HG03025 (cell line): ENCODE measurements around the gene LRRC72.
"Not testable (repeated sequence)": the region's sequence is repeated elsewhere in the genome, so short reads cannot be mapped to it uniquely, and the experiment has no call there.

ENCODE experiments used
- ATAC-seq: cut with Tn5 transposase; IDR thresholded peaks from one replicate; pipeline ENCODE4 v1.9.1; 2021; ENCODE audit warnings: mild to moderate bottlenecking, moderate library complexity; ENCODE audit not compliant: unreplicated experiment, low FRiP score

LRRC72 gene

DNA sequence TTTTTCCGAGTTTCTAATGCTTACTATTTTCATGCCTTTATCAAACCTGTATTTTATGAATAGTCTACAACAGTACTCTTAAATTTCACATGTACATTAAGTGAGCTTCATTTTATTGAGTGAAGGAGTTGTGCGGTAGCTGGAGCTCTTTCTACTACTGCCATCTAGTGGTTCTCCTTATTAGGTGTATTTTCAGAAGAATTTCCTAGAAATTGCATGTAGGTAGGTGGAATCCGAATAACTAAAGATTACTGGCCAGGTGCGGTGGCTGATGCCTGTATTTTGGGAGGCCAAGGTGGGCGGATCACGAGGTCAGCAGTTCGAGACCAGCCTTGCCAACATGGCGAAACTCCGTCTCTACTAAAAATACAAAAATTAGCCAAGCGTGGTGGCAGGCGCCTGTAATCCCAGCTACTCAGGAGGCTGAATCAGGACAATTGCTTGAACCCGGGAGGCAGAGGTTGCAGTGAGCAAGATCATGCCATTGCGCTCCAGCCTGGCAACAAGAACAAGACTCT lies 38.3 kb downstream of the LRRC72 start:
- peak; percentile 68 for ATAC-seq

- ATAC-seq, result no peak
Measured at GRCh38 chr7:16571941-16572340, 45.3 kb downstream of the LRRC72 start.

DNA sequence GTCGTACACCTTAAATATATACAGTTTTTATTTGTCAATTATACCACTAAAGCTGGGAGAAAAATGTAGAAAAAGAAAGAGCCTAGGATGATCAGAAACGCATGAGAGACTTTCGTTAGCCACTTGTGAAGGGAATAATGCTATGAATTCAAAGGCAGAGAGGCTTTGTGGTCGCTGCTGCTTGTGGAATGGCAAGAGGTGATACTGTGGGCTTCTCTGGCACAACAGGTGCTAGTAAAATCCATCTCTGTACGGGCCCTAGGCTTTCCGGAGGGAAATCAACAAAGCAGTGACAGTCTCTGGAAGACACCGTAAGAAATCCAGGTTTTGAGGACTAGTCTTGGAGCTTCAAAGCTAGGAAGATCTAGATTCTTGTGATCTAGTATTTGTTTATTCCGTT lies 52.6 kb downstream of the LRRC72 start:
- ATAC-seq, result no peak

DNA sequence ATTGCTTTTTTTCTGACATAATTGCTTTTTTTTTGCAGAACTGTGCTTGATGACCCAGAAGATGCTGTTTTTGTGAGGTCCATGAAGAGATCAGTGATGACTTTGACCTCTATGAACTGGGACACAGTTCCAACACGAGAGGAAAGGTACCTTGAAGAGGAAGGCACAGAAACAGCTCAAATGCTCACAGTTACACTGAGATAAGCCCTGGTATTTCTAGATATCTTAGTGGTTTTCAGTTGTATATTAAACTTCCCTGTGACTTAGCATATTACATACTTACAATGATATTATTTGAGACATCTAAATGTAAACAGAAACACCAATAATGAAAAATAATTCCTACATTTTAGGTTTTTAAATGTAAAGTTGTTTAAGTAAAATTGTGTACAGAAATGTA lies 54.7 kb downstream of the LRRC72 start:
- no peak for ATAC-seq

GRCh38 chr7:16583834-16584233 lies 57.2 kb downstream of the LRRC72 start:
- ATAC-seq, result no peak

DNA sequence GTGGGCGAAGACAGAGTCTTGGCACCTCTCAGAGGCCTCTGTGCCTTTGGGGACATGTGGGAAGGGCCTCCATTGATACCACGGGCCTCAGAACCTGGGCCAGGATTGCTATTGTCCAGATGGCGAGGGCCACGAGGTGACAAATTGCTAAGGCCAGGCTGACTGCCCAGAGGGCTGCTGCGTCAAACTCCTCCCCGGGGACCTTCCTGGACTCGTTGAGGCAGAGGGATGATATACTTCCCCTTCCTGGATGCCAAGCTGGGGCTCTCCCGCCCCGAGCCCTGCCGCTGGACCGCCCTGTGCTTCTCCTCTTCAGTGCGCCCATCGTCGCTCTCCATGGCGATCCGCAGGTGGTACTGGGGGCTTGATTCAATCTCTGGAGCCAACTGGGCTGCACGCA lies 58.9 kb downstream of the LRRC72 start:
- no peak for ATAC-seq

DNA sequence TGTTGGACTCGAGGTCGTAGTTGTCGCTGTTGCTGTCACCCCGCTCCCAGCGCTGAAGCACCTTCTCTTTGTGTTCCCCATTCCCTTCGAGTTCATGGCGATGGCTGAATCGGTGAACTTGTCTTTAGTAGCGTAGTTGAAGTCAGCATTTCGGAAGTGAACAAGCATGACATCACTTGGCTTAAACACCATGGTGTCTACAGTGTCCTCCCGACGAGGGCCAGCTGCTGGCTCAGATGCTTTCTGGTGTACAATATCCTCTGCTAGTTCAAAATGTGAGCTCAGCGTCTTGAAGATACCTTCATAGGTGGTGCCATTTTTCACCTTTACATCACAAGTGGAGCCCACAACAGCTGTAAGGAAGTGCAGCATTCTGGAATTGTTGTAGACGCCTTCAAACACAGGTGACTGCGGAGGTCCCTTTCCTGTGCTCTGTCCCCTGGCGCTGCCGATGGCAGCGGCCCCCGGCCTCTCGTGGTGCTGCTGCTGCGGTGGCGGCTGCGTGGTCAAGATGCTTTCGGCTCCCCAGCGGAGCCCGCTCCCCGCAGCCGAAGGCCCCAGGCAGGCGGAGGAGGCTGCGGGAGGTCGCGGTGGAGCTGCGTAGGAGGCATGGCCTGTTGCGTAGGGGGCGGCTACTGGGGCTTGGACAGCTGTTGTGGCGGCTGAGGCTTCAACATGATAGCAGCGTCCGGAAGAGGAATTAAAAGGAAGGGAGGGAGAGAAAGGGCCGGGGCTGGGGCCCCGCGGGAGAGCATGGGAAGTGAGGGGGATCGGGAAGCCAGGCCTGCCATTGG lies 59.7 kb downstream of the LRRC72 start:
- no peak for ATAC-seq

DNA sequence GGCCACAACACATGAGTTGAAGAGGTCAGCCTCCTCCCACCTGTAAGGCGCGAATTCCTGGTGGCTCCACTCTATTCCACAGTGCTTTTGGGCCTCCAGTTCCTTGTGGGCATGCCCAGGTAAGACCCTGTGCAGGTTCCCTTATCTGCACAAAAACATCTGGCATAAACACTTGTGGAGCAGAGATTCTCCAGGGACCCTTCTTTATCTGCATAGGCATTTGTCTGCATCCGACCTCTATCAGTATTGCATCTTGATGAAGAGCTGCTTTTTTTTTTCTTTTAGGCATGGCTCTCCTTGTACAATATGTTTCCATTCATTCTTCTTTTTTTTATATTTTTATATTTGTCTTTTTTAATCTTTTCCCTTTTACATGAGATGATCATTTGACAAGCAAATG lies 60.5 kb downstream of the LRRC72 start:
- no peak for ATAC-seq

- no peak for ATAC-seq
Measured at GRCh38 chr7:16587790-16588189, 61.2 kb downstream of the LRRC72 start.

DNA sequence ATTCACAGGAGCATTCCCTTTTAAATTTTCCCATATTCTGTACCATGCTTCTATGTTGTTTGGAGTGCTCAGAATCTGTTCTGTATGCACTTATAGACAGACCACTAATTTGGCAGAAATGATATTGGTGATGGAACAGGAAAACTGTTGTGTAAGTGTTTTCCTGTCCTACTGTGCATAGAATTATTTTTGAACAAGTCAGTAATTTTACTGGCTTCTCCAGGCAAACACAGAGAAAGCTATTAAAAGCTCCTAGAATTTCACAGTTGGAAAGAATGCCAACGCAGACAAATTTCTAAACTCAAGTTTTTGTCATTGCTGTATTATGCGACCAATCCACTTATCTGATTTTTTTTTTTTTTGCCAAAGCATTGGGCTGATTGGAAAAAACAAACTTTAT lies 63.3 kb downstream of the LRRC72 start:
- ATAC-seq, result no peak

DNA sequence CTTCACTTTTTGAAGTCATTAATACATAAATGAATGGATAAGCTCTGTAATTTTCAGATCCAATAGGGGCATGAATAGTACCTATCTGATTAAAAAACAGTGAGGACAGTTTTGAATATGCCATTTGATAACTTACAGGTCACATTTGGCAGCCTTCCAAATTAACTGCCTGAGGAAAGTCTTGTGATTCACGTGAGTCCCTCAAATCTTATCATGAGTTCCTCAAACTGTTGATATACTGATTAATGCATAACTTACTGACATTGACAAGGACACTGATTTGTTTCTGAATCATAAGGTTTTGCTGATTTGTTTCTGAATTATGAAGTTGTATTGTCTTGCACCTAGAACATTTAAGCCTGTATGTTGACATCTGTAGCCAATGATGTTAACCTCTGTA lies 63.8 kb downstream of the LRRC72 start:
- ATAC-seq, result no peak

DNA sequence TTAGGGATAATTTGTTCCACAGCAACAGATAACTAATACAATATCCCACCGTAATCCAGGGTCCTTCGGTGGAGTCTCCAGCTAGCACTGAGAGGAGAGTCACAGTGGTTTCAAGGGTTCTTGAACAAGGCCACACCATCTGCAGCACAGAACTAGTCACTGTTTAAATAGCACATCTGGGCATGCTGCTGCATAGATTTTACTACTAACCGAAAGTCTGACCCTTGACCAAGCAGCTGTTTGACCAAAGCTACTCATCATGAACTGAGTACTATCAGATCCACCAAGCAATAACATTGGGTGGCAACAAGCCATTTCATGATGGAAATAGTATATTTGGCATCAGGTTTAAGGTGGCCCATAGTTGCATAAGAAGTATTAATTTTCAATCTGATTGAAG lies 65.8 kb downstream of the LRRC72 start:
- no peak for ATAC-seq

DNA sequence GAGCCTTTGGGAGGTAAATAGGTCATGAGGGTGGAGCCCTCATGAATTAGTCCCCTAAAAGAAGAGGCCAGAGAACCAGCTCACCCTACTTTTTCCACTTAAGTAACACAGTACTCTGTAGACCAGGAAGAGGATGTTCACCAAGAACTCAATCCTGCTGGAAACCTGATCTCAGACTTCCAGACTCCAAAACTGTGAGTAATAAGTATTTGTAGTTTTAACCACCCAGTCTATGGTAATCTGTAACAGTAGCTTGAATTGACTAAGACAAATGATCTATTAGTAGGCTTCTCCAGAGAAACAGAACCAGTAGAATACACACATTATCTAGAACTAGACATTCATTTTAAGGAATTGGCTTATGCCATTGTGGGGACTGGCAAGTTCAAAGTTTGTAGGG lies 67.4 kb downstream of the LRRC72 start:
- no peak for ATAC-seq

GRCh38 chr7:16594676-16595075 lies 68.1 kb downstream of the LRRC72 start:
- ATAC-seq, result no peak

- ATAC-seq, result not testable (repeated sequence)
Measured at GRCh38 chr7:16595596-16595995, 69.0 kb downstream of the LRRC72 start.

GRCh38 chr7:16598015-16598414 lies 71.4 kb downstream of the LRRC72 start:
- ATAC-seq, result no peak

GRCh38 chr7:16599860-16600259 lies 73.2 kb downstream of the LRRC72 start:
- ATAC-seq, result no peak

- ATAC-seq, result no peak
Measured at GRCh38 chr7:16603633-16604032, 77.0 kb downstream of the LRRC72 start.

- no peak for ATAC-seq
Measured at GRCh38 chr7:16604054-16604453, 77.4 kb downstream of the LRRC72 start.

- peak; percentile 46 for ATAC-seq
Measured at GRCh38 chr7:16606704-16607103, 80.1 kb downstream of the LRRC72 start.

DNA sequence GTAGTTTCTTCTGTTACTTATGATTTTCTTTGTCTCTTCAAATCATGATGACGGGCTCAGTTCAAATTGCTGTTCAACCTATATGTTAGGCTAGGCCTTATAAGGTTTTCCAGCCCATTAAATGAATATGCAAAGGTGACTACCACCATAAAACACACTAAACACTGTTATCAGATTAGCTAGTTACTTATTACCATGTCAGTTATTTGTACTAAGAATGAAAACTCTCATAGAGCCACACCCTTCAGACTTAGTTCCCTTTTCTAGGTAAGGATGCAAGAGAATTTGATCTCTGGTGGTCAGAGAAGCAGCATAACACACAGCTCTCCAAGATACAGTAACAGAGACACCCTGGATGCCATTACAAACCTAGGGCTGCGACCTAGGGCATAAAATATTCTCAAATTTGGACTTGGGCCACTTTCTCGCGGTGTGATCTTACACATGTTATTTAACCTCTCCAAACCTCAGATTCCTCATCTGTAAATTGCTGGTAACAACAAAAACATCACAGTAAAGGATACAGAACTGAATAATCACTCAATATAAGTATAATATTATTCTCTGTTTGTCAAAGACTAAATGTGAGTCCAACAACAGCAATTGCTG lies 83.3 kb downstream of the LRRC72 start:
- peak; percentile 93 for ATAC-seq

GRCh38 chr7:16611711-16612110 lies 85.1 kb downstream of the LRRC72 start:
- ATAC-seq, result no peak
